ENCODE data around the gene DDTL. TPM values are rescaled to one million over a fixed set of nuclear protein-coding genes. Genes with fewer than 3 reads are reported as not detected.

Gene DDTL
- total and polyA plus RNA-seq, 2 donors (not counting 1 experiment from before 2014, with no cell fraction given): 4.1 TPM; not detected in 1

DNA sequence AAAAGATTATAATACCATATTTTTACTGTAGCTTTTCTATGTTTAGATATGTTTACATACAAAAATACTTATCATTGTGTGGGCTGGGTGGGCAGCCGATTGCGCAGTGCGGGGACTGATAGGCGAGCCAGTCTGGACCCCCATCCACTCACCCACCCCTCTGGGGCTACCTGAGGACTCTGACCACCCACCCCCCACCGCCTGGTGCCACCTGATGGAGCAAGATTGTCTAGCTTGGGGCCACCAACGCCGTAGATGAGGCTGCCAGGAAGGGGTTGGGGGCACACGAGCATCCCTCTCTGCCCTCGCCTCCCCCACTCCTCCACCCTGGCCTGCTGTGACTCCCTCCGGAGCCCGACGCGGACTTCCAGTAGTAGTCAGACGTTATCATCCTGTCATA is 40.1 kb upstream of the DDTL start:
- H3K4me2 ChIP-seq (replicated peaks; ENCODE audit: low read depth, low read length, poor library complexity, severe bottlenecking): no peak overlapping the region
- Mint-ChIP-seq H3K4me3 (no peak overlapping the region), H3K4me1 (peaks cover 13% of the 10 kb centered on the region), H3K27ac (no peak overlapping the region), H3K9me3 (ENCODE audit: insufficient read depth) (peaks cover 4% of the 10 kb centered on the region), H3K27me3 (no peaks in the 10 kb centered on the region)
- H3K27me3 ChIP-seq (replicated peaks in 1 of 4; ENCODE audit: control extremely low read depth in 1 of 4, control insufficient read depth in 3 of 4, insufficient read depth in 4 of 4, low read length in 3 of 4): peaks cover 0 to 2% (median 0%) of the 10 kb centered on the region in 4 experiments
- ATAC-seq (ENCODE audit: low read depth): no peak
- no peak overlapping the region for H3K9ac ChIP-seq (ENCODE audit: low read length)
- TF ChIP-seq EZH2 (IDR thresholded peaks at IDR 0.05; ENCODE audit: borderline replicate concordance, insufficient read depth, low read depth, low read length, poor library complexity, severe bottlenecking): no peak
- TF ChIP-seq, protein P1, sequence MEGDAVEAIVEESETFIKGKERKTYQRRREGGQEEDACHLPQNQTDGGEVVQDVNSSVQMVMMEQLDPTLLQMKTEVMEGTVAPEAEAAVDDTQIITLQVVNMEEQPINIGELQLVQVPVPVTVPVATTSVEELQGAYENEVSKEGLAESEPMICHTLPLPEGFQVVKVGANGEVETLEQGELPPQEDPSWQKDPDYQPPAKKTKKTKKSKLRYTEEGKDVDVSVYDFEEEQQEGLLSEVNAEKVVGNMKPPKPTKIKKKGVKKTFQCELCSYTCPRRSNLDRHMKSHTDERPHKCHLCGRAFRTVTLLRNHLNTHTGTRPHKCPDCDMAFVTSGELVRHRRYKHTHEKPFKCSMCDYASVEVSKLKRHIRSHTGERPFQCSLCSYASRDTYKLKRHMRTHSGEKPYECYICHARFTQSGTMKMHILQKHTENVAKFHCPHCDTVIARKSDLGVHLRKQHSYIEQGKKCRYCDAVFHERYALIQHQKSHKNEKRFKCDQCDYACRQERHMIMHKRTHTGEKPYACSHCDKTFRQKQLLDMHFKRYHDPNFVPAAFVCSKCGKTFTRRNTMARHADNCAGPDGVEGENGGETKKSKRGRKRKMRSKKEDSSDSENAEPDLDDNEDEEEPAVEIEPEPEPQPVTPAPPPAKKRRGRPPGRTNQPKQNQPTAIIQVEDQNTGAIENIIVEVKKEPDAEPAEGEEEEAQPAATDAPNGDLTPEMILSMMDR (IDR thresholded peaks at IDR 0.05): no peak
- H3K4me3 ChIP-seq (ENCODE audit: control extremely low read depth in 1 of 5, extremely low read depth in 1 of 5, insufficient read depth in 1 of 5, low read depth in 2 of 5, low read length in 4 of 5): no peak overlapping the region
- WGBS (ENCODE audit: insufficient coverage): 97% methylated on average over 7 of the region's 14 CpGs
- H3K36me3 ChIP-seq (replicated peaks in 1 of 2; ENCODE audit: control extremely low read depth in 1 of 2, control insufficient read depth in 1 of 2, extremely low read depth in 1 of 2, insufficient read depth in 2 of 2, low read length in 1 of 2): peaks cover 0 to 54% of the 10 kb centered on the region in 2 experiments
- ChIA-PET POLR2A (no interaction called here), CTCF (interaction anchor here (0.5 to 0.6 kb wide), 2 partner anchors 63 to 189 kb away, joined by 3 to 4 read pairs; no protein-coding TSS in a partner anchor)
- H3K79me2 ChIP-seq (ENCODE audit: control insufficient read depth, insufficient read depth, low read length): peaks cover 38% of the 10 kb centered on the region
- no peaks in the 10 kb centered on the region for H4K20me1 ChIP-seq (ENCODE audit: control insufficient read depth, insufficient read depth, low read length, poor library complexity, severe bottlenecking)
- peak; percentile 0 for DNase-seq
- no peak overlapping the region for H2AFZ ChIP-seq (ENCODE audit: insufficient read depth, low read depth, low read length, poor library complexity, severe bottlenecking)
- no peak overlapping the region for H3K27ac ChIP-seq (ENCODE audit: low read length in 2 of 2)
- peaks cover 6 to 12% of the 10 kb centered on the region in 2 donors for H3K4me1 ChIP-seq (ENCODE audit: control insufficient read depth in 2 of 2, insufficient read depth in 2 of 2, low read length in 2 of 2)
- peaks cover 0 to 32% (median 9%) of the 10 kb centered on the region in 3 donors for H3K9me3 ChIP-seq (ENCODE audit: control extremely low read depth in 1 of 3, control insufficient read depth in 2 of 3, insufficient read depth in 1 of 3, low read length in 2 of 3)
- intact Hi-C loops (cut with micrococcal nuclease): no loop called here

DNA sequence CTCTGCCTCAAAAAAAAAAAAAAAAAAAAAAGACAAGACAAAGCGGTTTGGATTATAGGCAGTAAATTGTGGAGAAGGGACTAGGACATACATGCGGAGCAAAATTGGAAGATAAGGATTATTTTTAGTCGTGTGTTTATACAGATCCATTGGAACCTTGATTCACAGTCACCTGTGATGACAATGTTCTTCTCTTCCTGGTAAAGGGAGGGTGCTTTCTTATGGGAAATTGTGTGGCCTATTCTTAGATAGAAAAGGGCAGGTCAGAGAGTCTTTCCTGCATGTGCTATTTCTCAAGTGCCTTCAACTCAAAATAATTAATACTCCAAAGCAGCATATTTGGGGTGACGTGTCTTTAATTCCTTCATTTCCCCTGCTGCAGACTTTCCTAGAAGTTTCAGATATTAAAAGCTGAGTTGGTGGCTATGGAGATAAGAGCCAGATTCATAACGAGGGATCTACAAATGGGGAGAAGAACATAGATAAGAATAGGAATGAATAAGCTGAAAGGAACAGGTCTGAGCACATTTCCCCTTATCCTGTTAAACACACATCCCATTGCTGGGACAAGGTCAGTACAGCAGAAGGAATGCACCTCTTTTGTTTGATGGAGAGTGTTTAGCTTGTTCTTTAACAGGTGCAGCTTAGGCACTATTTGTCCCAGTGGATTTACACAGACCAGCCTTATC is 28.2 kb upstream of the DDTL start:
- WGBS (ENCODE audit: insufficient coverage): 92% methylated on average over 3 of the region's 5 CpGs
- POLR2A ChIA-PET: interaction anchor here (0.7 kb wide), 1 partner anchor 569 kb away, joined by 8 read pairs; no protein-coding TSS in a partner anchor
- no peaks in the 10 kb centered on the region for H3K9me3 Mint-ChIP-seq (ENCODE audit: insufficient read depth)
- TF ChIP-seq EZH2 (IDR thresholded peaks at IDR 0.05; ENCODE audit: borderline replicate concordance, insufficient read depth, low read depth, low read length, poor library complexity, severe bottlenecking): no peak
- TF ChIP-seq, protein P1 (IDR thresholded peaks at IDR 0.05): no peak
- H3K4me1 ChIP-seq (ENCODE audit: control insufficient read depth in 2 of 2, insufficient read depth in 2 of 2, low read length in 2 of 2): no peaks in the 10 kb centered on the region
- no peak overlapping the region for H3K4me3 Mint-ChIP-seq
- no peak overlapping the region for H3K27ac Mint-ChIP-seq
- no peaks in the 10 kb centered on the region for H3K27me3 ChIP-seq (replicated peaks in 1 of 4; ENCODE audit: control extremely low read depth in 1 of 4, control insufficient read depth in 3 of 4, insufficient read depth in 4 of 4, low read length in 3 of 4)
- intact Hi-C loops (cut with micrococcal nuclease): no loop called here
- no peaks in the 10 kb centered on the region for H3K79me2 ChIP-seq (ENCODE audit: control insufficient read depth, insufficient read depth, low read length)
- no peak overlapping the region for H2AFZ ChIP-seq (ENCODE audit: insufficient read depth, low read depth, low read length, poor library complexity, severe bottlenecking)
- no peaks in the 10 kb centered on the region for H3K36me3 ChIP-seq (replicated peaks in 1 of 2; ENCODE audit: control extremely low read depth in 1 of 2, control insufficient read depth in 1 of 2, extremely low read depth in 1 of 2, insufficient read depth in 2 of 2, low read length in 1 of 2)
- H3K9ac ChIP-seq (ENCODE audit: low read length): no peak overlapping the region
- H3K9me3 ChIP-seq (ENCODE audit: control extremely low read depth in 1 of 3, control insufficient read depth in 2 of 3, insufficient read depth in 1 of 3, low read length in 2 of 3): no peaks in the 10 kb centered on the region
- H4K20me1 ChIP-seq (ENCODE audit: control insufficient read depth, insufficient read depth, low read length, poor library complexity, severe bottlenecking): no peaks in the 10 kb centered on the region
- ATAC-seq (ENCODE audit: low read depth) (no peak), DNase-seq (peak; percentile 1)
- H3K4me1 Mint-ChIP-seq: no peaks in the 10 kb centered on the region
- H3K27ac ChIP-seq (ENCODE audit: low read length in 2 of 2): no peak overlapping the region
- H3K4me3 ChIP-seq (ENCODE audit: control extremely low read depth in 1 of 5, extremely low read depth in 1 of 5, insufficient read depth in 1 of 5, low read depth in 2 of 5, low read length in 4 of 5): no peak overlapping the region
- CTCF ChIA-PET: interaction anchor here (0.6 kb wide), 2 partner anchors 50 to 213 kb away, joined by 3 to 4 read pairs; no protein-coding TSS in a partner anchor
- no peaks in the 10 kb centered on the region for H3K27me3 Mint-ChIP-seq
- H3K4me2 ChIP-seq (replicated peaks; ENCODE audit: low read depth, low read length, poor library complexity, severe bottlenecking): no peak overlapping the region
